CD1c-positive myeloid dendritic cell (primary cell): ENCODE measurements around the gene ICAM5.
"Not testable (repeated sequence)": the region's sequence is repeated elsewhere in the genome, so short reads cannot be mapped to it uniquely, and the experiment has no call there.

Experiments
- DNase-seq: peaks from one replicate; pipeline ENCODE4 v3.0.0-alpha.2; 2016; ENCODE audit errors: extremely low spot score

ICAM5 gene

GRCh38 chr19:10269333-10270179 is 20.2 kb upstream of the ICAM5 start:
- DNase-seq, result peak; percentile 94

- peak; percentile 97 for DNase-seq
Measured at GRCh38 chr19:10270180-10270615, 19.6 kb upstream of the ICAM5 start.

GRCh38 chr19:10270616-10271394 is 18.9 kb upstream of the ICAM5 start, which contains the start of gene ICAM1:
Gene ICAM1, plus strand, starts transcription at chr19:10271120. Its CDS starts 40 bp downstream, at chr19:10271160.
- DNase-seq, result peak; percentile 96

- peak; percentile 85 for DNase-seq
Measured at GRCh38 chr19:10271543-10272086, 18.1 kb upstream of the ICAM5 start.

- DNase-seq, result no peak
Measured at GRCh38 chr19:10274589-10274988, 15.2 kb upstream of the ICAM5 start.

- no peak for DNase-seq
Measured at GRCh38 chr19:10277795-10278589, 11.8 kb upstream of the ICAM5 start.

- DNase-seq, result no peak
Measured at GRCh38 chr19:10278935-10279334, 10.8 kb upstream of the ICAM5 start.

- no peak for DNase-seq
Measured at GRCh38 chr19:10279737-10280442, 9.9 kb upstream of the ICAM5 start.

GRCh38 chr19:10282043-10282442 is 7.7 kb upstream of the ICAM5 start:
- not testable (repeated sequence) for DNase-seq

GRCh38 chr19:10283301-10284064 is 6.3 kb upstream of the ICAM5 start:
- DNase-seq, result no peak

GRCh38 chr19:10284065-10284959 is 5.4 kb upstream of the ICAM5 start:
- no peak for DNase-seq

GRCh38 chr19:10284960-10285278 is 4.8 kb upstream of the ICAM5 start:
- no peak for DNase-seq

- DNase-seq, result no peak
Measured at GRCh38 chr19:10285393-10285792, 4.4 kb upstream of the ICAM5 start.

- peak; percentile 68 for DNase-seq
Measured at GRCh38 chr19:10286803-10287737, 2.7 kb upstream of the ICAM5 start, which contains the start of gene ICAM4. Gene ICAM4, plus strand, starts transcription at chr19:10286955. Its CDS starts 58 bp downstream, at chr19:10287013.

GRCh38 chr19:10288662-10289166 is 1.0 kb upstream of the ICAM5 start:
- DNase-seq, result no peak

- peak; percentile 89 for DNase-seq
Measured at GRCh38 chr19:10289167-10289835, 451 bp upstream of the ICAM5 start.

GRCh38 chr19:10290357-10290875 is 664 bp downstream of the ICAM5 start:
- no peak for DNase-seq
